ENCODE data around the gene RNF14.

GRCh38 chr5:142023836-142024235 lies 54.9 kb downstream of the RNF14 start:
- TF ChIP-seq CTCF (IDR thresholded peaks at IDR 0.05; ENCODE audit: low read length), result no peak
- no peak for TF ChIP-seq EZH2 (IDR thresholded peaks at IDR 0.05; ENCODE audit: borderline replicate concordance, low read length)

Data from OCI-LY1 (cell line).